Lower lobe of right lung (tissue), 2 donors: Measurements from ENCODE around the gene CSTA. TPM values are rescaled to one million over a fixed set of nuclear protein-coding genes. Genes with fewer than 3 reads are reported as not detected.

Experiments
- ATAC-seq, 2 donors: fragments of 200-7000 bp; cut with Tn5 transposase; one replicate each; pipeline ENCODE4 v1.9.1; 2020 to 2022; ENCODE audit warnings: mild to moderate bottlenecking in 2 of 2, moderate library complexity in 2 of 2
- DNase-seq: peaks from one replicate; pipeline ENCODE4 v3.0.0-alpha.2; 2020
- H3K27ac ChIP-seq: fragments of 200-600 bp; one replicate; pipeline ENCODE4 v1.8.0; 2022
- H3K27me3 ChIP-seq: fragments of 200-600 bp; one replicate; pipeline ENCODE4 v1.8.0; 2022; ENCODE audit warnings: low read depth
- H3K36me3 ChIP-seq: fragments of 200-600 bp; one replicate; pipeline ENCODE4 v1.8.0; 2022; ENCODE audit warnings: mild to moderate bottlenecking
- H3K4me1 ChIP-seq: fragments of 200-600 bp; one replicate; pipeline ENCODE4 v1.8.0; 2022
- H3K4me3 ChIP-seq: fragments of 200-600 bp; one replicate; pipeline ENCODE4 v1.8.0; 2022; ENCODE audit warnings: mild to moderate bottlenecking
- H3K9me3 ChIP-seq: fragments of 200-600 bp; one replicate; pipeline ENCODE4 v1.8.0; 2022
- CTCF ChIP-seq: fragments of 200-600 bp; IDR thresholded peaks from one replicate; pipeline ENCODE4 v1.8.0; 2022; ENCODE audit warnings: antibody characterized with exemption, mild to moderate bottlenecking
- intact Hi-C: fragments of 100-400 bp; cut with DNase I; formaldehyde crosslinking; loops from one replicate; pipeline ENCODE4 v1.11.0; 2022
- total RNA-seq: library from RNA; stranded (reverse); fragmentation: NEBNext Ultra II Directional; extraction: Animal tissue kit (Norgen Biotek cat#: 25700); gene quantifications from one replicate; pipeline ENCODE4 v1.2.1, GENCODE V29; 2021
- donor health status: DM: no; HTN: yes; CAD: no; lungs with severe emphysema.

CSTA gene
- total RNA-seq, 1 donor from 2014 or later, result 39.5 TPM

- ATAC-seq (no peak), DNase-seq (no peak)
- H3K27me3 ChIP-seq, result no peaks in the 10 kb centered on the region
- H3K36me3 ChIP-seq, result no peaks in the 10 kb centered on the region
- no peak overlapping the region for H3K27ac ChIP-seq
- no peak for TF ChIP-seq CTCF
- H3K4me3 ChIP-seq, result no peak overlapping the region
- intact Hi-C loops, result no loop called here
- no peaks in the 10 kb centered on the region for H3K4me1 ChIP-seq
- no peaks in the 10 kb centered on the region for H3K9me3 ChIP-seq
These were observed 12.2 kb upstream of the CSTA start for GRCh38 chr3:122312826-122313225.

- intact Hi-C loops, result no loop called here
- Histone ChIP-seq H3K36me3 (no peaks in the 10 kb centered on the region), H3K4me1 (no peaks in the 10 kb centered on the region), H3K27me3 (no peaks in the 10 kb centered on the region), H3K4me3 (no peak overlapping the region), H3K27ac (no peak overlapping the region), H3K9me3 (no peaks in the 10 kb centered on the region)
- DNase-seq (no peak), ATAC-seq (no peak)
- no peak for TF ChIP-seq CTCF
These were observed 11.8 kb upstream of the CSTA start for GRCh38 chr3:122313281-122313680.

- no peak overlapping the region for H3K27ac ChIP-seq
- H3K27me3 ChIP-seq, result no peaks in the 10 kb centered on the region
- H3K4me1 ChIP-seq, result no peaks in the 10 kb centered on the region
- DNase-seq, result no peak
- no peak overlapping the region for H3K4me3 ChIP-seq
- intact Hi-C loops, result no loop called here
- no peaks in the 10 kb centered on the region for H3K9me3 ChIP-seq
- H3K36me3 ChIP-seq, result no peaks in the 10 kb centered on the region
- TF ChIP-seq CTCF, result no peak
- no peak for ATAC-seq
These were observed 10.7 kb upstream of the CSTA start for GRCh38 chr3:122314228-122314876.

- no peaks in the 10 kb centered on the region for H3K27me3 ChIP-seq
- no peak for DNase-seq
- no peak for ATAC-seq
- TF ChIP-seq CTCF, result no peak
- H3K27ac ChIP-seq, result no peak overlapping the region
- H3K36me3 ChIP-seq, result no peaks in the 10 kb centered on the region
- H3K4me3 ChIP-seq, result no peak overlapping the region
- H3K9me3 ChIP-seq, result no peaks in the 10 kb centered on the region
- intact Hi-C loops, result no loop called here
- H3K4me1 ChIP-seq, result no peaks in the 10 kb centered on the region
These were observed 9.4 kb upstream of the CSTA start for GRCh38 chr3:122315619-122316018.

GRCh38 chr3:122316368-122316767, 8.7 kb upstream of the CSTA start:
- Histone ChIP-seq H3K9me3 (no peaks in the 10 kb centered on the region), H3K4me3 (no peak overlapping the region), H3K36me3 (no peaks in the 10 kb centered on the region), H3K27me3 (no peaks in the 10 kb centered on the region), H3K4me1 (no peaks in the 10 kb centered on the region), H3K27ac (no peak overlapping the region)
- ATAC-seq, result no peak
- no peak for DNase-seq
- no peak for TF ChIP-seq CTCF
- intact Hi-C loops, result no loop called here
